GM04504 (cell line): ENCODE measurements around the gene SCNN1B.
"Not testable (repeated sequence)": the region's sequence is repeated elsewhere in the genome, so short reads cannot be mapped to it uniquely, and the experiment has no call there.

ENCODE experiments used
- DNase-seq: peaks from one replicate; pipeline ENCODE4 v3.0.0-alpha.2; 2012; ENCODE audit warnings: low read depth

Gene SCNN1B

DNA sequence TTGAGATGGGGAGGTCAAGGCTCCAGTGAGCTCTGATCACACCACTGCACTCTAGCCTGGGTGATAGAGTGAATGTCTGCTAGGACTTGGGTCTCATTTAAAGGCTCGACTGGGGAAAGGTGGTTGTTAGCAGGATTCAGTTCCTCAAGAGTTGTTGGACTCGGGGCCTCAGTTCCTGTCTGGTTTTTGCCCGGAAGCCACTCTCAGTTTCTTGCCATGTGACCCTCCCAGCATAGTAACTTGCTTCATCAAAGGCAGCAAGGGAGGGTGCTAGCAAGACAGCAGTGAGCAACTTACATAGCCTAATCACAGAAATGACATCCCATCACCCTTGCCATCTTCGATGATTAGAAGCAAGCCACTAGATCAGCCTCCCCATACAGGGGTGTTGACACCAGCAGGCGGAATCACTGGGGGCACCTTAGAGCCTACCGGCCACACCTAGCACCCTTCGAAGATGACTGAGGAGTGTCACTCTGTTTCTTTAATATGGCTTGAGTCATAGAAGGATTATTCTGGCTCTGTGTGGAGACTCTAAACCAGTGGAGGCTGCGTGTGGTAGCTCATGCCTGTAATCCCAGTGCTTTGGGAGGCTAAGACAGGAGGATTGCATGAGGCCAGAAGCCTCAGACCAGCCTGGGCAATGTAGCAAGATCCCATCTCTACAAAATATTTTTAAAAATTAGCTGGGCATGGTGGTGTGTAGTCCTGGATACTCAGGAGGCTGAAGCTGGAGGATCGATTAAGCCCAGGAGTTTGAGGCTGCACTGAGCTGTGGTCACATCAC, 13.2 kb upstream of the SCNN1B start:
- DNase-seq = no peak

DNA sequence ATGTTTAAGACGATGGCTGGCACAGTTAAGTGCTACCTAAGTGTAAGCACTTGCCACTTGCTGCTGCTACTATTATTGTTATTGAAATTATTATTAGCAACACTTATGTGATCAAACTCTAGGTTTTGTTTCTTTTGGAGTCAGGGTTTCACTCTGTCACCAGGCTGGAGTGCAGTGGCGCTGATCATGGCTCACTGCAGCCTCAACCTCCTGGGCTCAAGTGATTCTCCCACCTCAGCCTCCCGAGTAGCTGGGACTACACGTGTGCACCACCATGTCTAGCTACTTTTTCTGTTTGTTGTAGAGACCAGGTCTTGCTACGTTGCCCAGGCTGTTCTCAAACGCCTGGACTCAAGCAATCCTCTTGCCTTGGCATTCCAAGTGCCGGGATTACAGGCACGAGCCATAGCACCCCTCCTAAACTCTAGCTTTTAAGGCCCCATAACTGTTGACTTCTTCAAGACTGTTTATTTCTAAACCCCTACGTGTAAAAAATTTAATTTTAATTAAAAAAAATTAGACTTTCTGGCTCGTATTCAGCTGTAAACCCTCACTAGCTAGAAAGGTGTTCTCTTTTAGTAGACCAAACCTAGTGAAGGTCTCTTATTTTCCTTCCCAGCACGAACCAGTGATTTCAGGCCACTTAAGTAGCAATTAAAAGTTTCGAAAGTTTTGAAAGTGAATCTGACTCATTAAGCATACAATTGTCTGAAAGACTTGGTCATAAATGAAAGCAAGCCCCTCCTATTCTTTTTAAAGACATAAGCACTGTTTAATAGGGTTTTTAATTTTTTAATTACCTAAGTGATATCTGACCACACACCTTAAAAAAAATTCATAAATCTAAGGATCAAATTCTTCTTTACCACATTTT, 11.7 kb upstream of the SCNN1B start:
- no peak for DNase-seq

DNA sequence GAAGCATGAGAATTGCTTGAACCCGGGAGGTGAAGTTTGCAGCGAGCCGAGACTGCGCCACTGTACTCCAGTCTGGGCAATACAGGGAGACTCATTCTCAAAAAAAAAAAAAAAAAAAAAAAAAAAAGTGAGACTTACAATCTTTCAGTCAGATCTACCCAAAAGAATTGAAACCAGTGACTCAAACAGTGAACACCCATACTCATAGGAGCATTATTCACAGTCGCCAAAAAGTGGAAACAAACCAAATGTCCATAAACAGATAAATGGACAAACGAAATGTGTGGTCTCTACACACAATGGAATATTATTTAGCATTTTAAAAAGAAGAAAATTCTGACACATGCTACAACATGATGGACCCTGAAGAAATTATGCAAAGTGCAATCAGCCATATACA, 9.1 kb upstream of the SCNN1B start:
- DNase-seq = no peak

DNA sequence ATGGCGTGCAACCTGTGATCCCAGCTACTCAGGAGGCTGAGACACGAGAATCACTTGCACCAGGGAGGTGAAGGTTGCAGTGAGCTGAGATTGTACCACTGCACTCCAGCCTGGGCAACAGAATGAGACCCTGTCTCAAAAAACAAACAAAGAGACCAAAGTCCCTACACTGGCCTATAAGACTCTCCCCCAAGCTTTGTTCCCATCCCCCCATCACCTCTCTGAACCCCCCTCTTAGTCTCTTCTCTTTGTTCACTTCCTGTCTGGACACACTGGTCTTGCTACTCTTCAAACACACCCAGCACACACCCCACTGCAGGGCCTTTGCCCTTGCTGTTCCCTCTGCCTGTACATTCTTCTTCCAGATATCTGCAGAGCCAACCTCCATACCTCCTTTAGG, 7.8 kb upstream of the SCNN1B start:
- DNase-seq = no peak

DNA sequence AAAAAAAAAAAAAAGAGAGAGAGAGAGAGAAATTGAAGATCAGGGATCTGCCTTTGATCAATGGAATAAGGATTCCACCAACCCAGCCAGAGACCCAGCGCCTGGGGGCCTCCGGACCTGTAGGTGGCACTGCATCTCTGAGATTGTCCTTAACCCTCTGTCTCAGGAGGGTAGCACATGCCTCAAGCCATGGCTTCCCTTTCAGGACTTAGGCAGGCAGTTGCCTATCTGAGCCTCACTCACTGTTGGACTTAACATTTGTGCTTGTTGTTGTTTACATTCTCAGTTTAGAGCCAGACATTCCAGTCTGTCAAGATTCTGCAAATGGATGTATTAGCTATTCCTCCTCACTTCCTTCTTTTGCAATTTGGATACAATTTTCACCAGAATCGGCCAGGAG, 5.1 kb upstream of the SCNN1B start:
- no peak for DNase-seq

DNA sequence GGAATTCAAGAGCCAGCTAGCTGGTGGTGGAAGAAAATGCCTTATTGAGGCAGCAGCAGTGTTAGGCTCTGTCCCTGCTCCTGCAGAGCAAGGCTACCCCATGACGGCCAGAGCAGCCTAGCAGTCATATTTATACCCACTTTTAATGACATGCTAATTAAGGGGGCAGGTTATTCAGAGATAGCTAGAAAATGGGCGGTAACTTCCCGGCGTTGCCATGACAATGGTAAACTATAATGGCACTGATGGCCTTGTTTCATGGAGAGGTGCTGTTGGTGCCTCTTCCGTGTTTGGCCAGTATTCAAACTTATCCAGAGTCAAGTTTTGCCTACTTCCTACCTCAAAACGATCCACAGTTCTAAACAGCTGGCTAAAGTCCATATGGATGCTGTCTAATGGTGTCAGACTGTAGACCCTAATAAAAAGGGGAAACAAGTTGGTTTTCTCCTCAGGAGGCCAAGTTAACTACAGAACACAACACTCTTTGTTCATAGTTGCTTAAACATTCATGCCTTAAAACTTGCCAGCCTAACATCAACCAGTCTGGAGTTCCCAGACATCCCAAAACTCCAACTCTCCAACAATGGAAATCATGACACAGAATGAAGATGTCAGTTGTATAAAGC, 3.7 kb upstream of the SCNN1B start:
- DNase-seq = no peak

DNA sequence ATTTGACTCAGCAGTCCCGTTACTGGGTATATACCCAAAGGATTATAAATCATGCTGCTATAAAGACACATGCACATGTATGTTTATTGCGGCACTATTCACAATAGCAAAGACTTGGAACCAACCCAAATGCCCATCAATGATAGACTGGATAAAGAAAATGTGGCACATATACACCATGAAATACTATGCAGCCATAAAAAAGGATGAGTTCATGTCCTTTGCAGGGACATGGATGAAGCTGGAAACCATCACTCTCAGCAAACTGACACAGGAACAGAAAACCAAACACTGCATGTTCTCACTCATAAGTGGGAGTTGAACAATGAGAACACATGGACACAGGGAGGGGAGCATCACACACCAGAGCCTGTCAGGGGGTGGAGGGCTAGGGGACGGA, 2.3 kb upstream of the SCNN1B start:
- not testable (repeated sequence) for DNase-seq

DNA sequence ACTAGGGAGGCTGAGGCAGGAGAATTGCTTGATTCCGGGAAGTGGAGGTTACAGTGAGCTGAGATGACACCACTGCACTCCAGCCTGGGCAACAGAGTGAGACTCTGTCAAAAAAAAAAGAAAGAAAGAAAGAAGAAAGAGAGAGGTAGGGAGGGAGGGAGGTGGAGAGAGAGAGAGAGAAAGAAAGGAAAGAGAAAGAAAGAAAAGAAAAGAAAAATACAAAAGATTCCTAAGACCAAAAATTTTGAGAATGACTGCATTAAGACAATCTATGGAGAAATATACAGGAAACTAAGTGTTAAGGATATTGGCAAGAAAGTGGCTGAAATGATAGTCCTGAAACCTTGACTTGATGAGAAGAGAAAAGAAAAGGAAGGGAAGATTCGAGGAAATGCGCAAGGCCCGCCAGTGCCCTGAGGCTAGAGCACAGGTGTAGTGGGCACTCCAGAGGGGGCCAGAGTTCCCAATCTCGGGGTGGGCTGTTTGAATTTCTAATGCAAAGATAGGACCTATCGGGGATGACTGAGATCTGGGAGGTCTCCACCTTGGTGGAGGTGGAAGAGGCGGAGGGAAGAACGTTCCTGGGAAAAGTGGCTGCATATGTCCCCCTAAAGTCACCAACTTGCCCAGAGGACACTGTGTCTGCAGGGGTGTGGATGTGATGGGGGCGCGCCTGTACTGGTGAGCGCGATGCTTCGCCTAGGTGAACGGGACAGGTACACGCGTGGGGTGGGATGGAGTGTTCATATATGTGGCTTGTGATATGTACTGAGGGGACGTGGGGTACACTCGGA, 654 bp upstream of the SCNN1B start:
- no peak for DNase-seq

DNA sequence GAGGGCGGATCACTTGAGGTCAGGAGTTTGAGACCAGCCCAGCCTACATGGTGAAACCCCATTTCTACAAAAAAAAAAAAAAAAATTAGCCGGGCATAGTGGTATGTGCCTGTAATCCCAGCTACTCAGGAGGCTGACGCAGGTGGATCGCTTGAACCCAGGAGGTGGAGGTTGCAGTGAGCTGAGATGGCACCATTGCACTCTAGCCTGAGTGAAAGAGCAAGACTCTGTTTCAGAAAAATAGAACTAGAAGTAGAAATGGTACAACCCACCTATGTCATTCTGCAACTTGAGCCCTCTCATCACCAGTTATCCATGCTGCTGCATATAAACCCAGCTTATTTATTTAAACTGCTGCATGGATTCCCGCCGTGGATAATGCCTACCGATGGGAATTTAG, 1.6 kb downstream of the SCNN1B start:
- no peak for DNase-seq

DNA sequence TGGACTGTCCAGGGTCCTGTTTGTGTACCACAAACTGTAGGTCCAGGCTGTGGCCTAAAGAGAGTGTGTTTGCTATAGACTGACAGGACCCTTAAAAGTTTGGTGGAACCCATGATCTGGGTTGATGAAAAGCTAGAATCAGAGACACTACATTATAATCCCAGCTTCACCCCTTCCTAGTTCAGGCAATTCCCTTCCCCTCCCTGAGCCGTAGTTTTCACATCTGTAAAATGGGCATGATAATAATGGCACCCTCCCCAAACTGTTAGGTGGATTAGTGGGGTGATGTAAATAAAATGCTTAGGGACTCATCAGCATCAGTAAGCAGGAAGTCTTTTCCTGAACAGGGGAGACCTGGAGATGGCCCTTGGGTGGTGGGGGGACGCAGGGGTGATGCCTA, 2.5 kb downstream of the SCNN1B start:
- no peak for DNase-seq

DNA sequence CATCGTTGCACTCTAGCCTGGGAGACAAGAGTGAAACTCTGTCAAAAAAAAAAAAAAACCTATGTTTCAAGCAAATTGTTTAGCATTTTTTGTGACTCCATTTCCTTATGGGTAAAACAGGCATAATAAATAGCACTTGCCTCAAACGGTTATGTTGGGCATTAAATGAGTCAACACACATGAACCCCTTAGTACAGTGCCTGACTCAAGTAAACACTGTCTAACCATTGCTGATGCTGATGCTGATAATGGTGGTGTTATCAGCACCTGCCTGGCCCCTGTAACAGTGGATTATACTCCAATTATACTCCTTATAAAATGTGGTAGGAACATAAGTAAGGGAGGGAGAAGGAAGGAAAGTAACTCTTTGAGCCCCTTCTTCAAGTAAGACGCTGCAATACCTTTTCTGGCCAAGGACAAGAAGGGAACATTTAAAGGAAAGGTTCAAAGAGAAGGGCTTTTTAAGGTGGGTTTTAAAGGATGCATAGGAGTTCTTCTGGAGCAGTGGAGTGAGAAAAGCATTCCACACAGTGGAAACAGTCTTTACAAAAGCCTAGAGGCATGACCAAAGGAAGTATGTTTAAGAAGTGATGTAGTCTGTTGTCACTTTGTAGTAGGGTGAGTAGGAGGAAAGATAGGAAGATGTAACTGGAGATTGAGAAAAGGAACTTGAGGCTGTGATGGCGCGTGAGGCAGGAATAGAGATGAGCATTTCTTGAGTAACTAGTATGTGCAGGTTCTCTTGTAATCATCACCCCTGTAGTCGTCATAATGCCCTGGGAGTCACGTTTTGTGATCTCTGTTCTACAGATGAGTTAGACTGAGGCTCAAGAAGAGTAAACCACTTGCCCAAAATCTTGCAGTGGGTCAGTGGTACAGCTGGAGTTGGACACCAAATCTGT, 4.3 kb downstream of the SCNN1B start:
- no peak for DNase-seq

DNA sequence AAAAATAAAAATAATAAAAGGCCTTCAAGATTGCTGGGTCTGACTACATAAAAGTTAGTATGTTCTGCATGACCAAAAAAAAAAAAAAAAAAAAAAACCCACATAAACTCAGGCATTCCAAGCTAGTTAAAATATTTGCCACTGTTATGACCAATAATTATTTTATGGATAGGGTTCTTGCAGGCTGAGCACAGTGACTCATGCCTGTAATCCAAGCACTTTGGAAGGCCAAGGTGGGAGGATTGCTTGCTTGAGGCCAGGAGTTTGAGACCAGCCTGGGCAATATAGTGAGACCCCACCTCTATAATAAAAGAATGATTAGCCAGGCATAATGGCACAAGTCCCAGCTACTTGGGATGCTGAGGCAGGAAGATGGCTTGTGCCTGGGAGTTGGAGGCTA, 8.1 kb downstream of the SCNN1B start:
- no peak for DNase-seq

DNA sequence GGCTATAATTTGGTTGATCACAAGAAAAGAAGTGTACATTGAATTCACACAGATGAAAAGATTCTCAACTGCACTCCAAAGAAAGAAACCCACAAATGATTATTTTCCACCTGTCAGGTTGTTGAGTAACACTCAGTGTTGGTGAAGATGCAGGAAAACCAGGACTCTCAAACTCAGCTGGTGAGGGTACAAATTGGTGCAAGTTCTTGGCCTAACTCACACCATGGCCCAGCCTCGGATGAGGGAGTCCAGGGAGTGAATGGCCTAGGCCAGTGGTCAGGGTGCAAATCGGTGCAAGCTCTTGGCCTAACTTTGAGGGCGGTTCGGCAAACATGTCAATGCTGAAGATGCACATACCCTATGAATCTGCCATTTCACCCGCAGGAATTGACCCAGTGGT, 8.6 kb downstream of the SCNN1B start:
- no peak for DNase-seq

DNA sequence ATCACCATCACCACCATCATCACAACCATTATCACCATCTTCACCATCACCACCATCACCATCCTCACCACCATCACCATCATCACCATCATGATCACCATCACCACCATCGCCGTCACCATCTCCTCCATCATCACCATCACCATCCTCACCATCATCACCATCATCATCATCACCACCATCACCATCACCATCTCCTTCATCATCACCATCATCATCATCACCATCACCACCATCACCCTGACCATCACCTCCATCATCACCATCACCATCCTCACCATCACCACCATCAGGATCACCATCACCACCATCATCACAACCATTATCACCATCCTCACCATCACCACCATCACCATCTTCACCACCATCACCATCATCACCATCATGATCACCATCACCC, 14.1 kb downstream of the SCNN1B start:
- DNase-seq = no peak

DNA sequence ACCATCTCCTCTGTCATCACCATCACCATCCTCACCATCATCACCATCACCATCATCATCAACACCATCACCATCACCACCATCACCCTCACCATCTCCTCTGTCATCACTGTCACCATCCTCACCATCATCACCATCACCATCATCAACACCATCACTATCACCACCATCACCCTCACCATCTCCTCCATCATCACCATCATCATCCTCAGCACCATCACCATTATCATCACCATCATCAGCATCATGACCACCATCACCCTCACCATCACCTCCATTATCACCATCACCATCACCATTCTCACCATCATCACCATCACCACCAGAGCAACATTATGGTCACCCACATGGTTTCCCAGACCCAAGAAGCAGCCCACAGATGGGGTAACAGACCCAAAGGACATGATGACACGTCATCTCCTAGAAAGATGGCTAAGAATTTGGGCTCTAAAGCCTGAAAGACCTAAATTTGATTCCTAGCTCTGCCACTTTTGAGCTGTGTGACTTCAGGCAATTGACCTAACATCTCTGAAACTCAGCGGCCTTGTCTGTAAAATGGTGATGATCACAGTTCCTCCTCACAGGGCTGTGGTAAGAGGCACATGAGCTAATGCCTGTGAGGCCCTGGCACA, 14.6 kb downstream of the SCNN1B start:
- no peak for DNase-seq

DNA sequence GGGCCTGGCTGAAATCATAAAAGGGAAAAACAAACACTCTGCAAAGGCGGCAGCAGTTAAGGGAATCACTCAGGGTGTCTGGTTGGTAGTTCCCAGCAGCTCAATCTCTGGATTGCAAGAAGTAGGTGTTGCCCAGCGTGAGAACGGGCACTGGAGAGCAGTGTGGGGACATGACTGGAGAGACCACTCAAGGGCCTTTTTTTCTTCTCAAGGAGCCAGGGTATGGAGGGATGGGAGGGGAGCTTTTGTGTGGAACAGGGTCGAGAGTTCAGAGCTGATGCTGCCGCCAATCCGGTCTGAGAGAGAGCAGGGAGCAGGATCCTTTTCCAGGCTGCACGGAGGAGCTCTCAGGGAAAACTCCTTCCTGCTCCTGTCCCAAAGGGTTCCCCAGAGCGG, 15.2 kb downstream of the SCNN1B start:
- no peak for DNase-seq

DNA sequence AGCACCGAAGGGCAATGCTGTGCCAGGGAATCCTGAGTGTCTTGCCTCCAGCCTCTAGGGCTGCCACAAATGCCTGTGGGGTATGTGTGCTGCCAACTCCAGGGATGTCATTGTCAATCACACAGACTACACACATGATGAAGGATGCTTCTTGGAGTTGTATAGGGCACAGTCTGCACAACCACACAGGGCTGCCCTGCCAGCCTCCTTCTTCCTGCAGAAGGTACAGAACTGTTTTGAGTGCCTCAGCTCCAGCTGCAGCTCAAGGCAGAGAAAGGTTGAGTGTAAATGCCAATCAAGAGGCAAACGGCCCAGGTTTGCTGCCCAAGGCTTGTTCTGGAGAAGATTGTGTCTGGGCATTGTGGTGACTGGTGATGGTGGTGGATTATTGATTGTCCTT, 15.6 kb downstream of the SCNN1B start:
- no peak for DNase-seq

DNA sequence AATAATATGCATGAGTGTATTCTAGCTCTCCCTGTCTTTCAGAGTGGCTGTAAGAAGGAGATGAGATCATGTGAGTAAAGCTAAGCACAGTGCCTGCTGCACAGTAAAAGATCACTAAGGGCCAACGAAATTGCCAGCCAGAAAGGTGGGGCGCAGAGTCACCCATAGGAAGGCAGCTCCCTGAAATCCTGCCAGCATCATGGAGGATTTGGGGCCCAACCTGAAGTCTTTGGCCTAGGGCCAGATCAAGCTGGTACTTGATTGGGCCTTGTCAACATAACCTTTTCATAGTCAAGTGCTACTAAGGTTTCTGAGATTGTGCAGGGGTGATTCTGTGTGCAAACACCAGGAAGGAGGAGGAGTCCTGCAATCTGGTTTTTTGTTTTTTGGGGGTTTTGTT, 16.5 kb downstream of the SCNN1B start:
- DNase-seq = no peak

DNA sequence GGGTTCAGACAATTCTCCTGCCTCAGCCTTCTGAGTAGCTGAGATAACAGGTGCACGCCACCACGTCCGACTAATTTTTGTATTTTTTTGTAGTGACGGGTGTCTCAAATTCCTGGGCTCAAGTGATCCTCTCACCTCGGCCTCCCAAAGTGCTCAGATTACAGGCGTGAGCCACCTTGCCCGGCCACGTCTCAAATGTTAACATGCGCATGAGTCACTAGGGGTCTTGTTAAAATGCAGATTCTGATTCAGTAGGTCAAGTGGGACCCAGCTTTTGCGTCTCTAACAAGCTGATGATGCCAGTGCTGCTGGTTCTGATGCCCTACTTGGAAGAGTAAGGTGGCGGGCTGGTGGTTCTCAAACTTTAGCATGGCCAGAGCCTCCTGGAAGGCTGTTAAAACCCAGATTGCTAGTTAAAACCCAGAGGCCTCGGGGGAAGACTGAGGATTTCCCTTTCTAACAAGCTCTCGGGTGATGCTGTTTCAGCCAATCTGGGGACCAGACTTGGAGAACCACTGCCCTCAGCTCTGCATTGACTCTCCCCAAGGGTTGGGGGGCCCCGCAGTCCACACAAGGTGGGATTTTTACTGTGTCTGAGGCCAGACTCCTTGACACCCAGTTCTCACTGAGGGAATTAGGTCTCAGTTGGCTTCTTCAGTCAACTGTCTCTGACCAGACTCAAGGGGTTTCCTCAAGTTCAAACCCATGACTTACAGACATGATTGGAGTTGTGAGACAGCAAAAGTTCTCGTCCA, 17.9 kb downstream of the SCNN1B start:
- no peak for DNase-seq

DNA sequence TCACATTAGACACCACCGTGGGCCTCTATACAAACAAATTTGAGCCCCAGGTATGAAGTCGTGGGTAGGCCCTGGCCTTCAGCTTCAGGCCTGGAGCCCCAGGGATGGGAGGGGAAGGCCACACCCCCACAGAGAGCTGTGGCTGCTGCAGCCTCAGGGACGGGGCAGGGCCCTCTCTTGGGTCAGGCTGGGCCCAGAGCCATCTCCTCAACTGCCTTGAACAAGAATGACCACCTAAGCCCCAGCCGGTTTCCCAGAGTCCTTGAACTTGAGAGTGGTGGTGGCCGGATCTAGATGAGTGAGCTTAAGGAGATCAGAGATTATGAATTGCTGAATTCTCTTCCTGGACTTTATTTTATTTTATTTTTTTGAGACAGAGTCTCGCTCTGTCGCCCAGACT, 18.6 kb downstream of the SCNN1B start:
- DNase-seq = no peak
